Neural progenitor cell (in vitro differentiated cells): Measurements from ENCODE around the gene RBBP9.

ENCODE experiments used
- CTCF ChIP-seq: fragments of 200-600 bp; sonication (generic); IDR thresholded peaks from 2 replicates; pipeline ENCODE4 v1.5.1; 2017; ENCODE audit warnings: antibody characterized with exemption, mild to moderate bottlenecking
- EZH2 ChIP-seq: fragments of 200-600 bp; sonication (generic); IDR thresholded peaks from 2 replicates; pipeline ENCODE4 v1.6.1; 2017; ENCODE audit warnings: antibody characterized with exemption, mild to moderate bottlenecking, moderate library complexity

- TF ChIP-seq CTCF (no peak), EZH2 (no peak)
Observed at GRCh38 chr20:18488301-18488700, 8.7 kb downstream of the RBBP9 start.
